K562 treated with DMSO at 1 percent for 48 hours (cell line): ENCODE data around the gene ZFP36. TPM values are rescaled to one million over a fixed set of nuclear protein-coding genes. Genes with fewer than 3 reads are reported as not detected.

Experiments used
- total RNA-seq: library from RNA; unstranded; fragments of 300-600 nt; gene quantifications from 2 replicates; pipeline ENCODE4 v1.2.3, GENCODE V29; 2022; ENCODE audit warnings: low replicate concordance; ENCODE audit errors: extremely low read depth

The ZFP36 gene
- not detected in 2 replicates for total RNA-seq

GRCh38 chr19:39406656-39407409, at the start of gene ZFP36:
ZFP36 (plus strand) TSS chr19:39406847; CDS start chr19:39406905, 58 bp downstream.

GRCh38 chr19:39390751-39391437, 15.8 kb upstream of the ZFP36 start, which contains the start of the genes MED29 and PAF1:
MED29 (plus strand) TSS chr19:39391378; CDS start chr19:39391423, 45 bp downstream.
PAF1 (minus strand) TSS chr19:39391106; CDS start chr19:39390864, 242 bp downstream.

GRCh38 chr19:39412100-39412866, 5.6 kb downstream of the ZFP36 start, which contains the start of gene PLEKHG2:
PLEKHG2 (plus strand) TSS chr19:39412669; CDS start chr19:39414087, 1,418 bp downstream.

GRCh38 chr19:39435499-39436349, 29.1 kb downstream of the ZFP36 start, which contains the start of gene RPS16:
RPS16 (minus strand) TSS chr19:39435949; CDS start chr19:39435895, 54 bp downstream.

GRCh38 chr19:39445196-39446111, 38.8 kb downstream of the ZFP36 start, which contains the start of gene SUPT5H:
SUPT5H (plus strand) TSS chr19:39445582; CDS start chr19:39445891, 309 bp downstream.

Other genes starting within 250 kb of the ZFP36 start
- not detected in 2 replicates for gene NCCRP1, start 209.9 kb upstream of the ZFP36 start, total RNA-seq
- not detected in 2 replicates for gene SYCN, start 202.6 kb upstream of the ZFP36 start, total RNA-seq
- gene IFNL3, start 161.8 kb upstream of the ZFP36 start, total RNA-seq, result not detected in 2 replicates
- not detected in 2 replicates for gene IFNL4, start 158.0 kb upstream of the ZFP36 start, total RNA-seq
- gene IFNL2, start 138.5 kb upstream of the ZFP36 start, total RNA-seq, result not detected in 2 replicates
- gene IFNL1, start 110.4 kb upstream of the ZFP36 start, total RNA-seq, result not detected in 2 replicates
- not detected in 2 replicates for gene LRFN1, start 86.0 kb upstream of the ZFP36 start, total RNA-seq
- not detected in 2 replicates for gene GMFG, start 70.8 kb upstream of the ZFP36 start, total RNA-seq
- not detected in 2 replicates for gene SAMD4B, start 64.4 kb upstream of the ZFP36 start, total RNA-seq
- not detected in 2 replicates for gene PAF1, start 15.7 kb upstream of the ZFP36 start, total RNA-seq
- not detected in 2 replicates for gene MED29, start 15.5 kb upstream of the ZFP36 start, total RNA-seq
- not detected in 2 replicates for gene PLEKHG2, start 5.8 kb downstream of the ZFP36 start, total RNA-seq
- 3,626 and 6,643 TPM in 2 replicates for gene RPS16, start 29.1 kb downstream of the ZFP36 start, total RNA-seq
- gene SUPT5H, start 38.7 kb downstream of the ZFP36 start, total RNA-seq, result 132 TPM in 1 of 2 replicates, not detected in the other
- gene TIMM50, start 74.0 kb downstream of the ZFP36 start, total RNA-seq, result 5,575 TPM in 1 of 2 replicates, not detected in the other
- not detected in 2 replicates for gene DLL3, start 92.1 kb downstream of the ZFP36 start, total RNA-seq
- gene SELENOV, start 108.3 kb downstream of the ZFP36 start, total RNA-seq, result not detected in 2 replicates
- gene EID2B, start 126.0 kb downstream of the ZFP36 start, total RNA-seq, result not detected in 2 replicates
- not detected in 2 replicates for gene EID2, start 133.3 kb downstream of the ZFP36 start, total RNA-seq
- gene LGALS13, start 195.7 kb downstream of the ZFP36 start, total RNA-seq, result not detected in 2 replicates
- gene LGALS16, start 249.1 kb downstream of the ZFP36 start, total RNA-seq, result not detected in 2 replicates